HepG2 (cell line): Measurements from ENCODE around the gene ARHGAP33. TPM values are rescaled to one million over a fixed set of nuclear protein-coding genes. Genes with fewer than 3 reads are reported as not detected.

Source experiments
- ATAC-seq: fragments of 200-7000 bp; cut with Tn5 transposase; 3 replicates; pipeline ENCODE4 v1.9.1; 2020; ENCODE audit warnings: mild to moderate bottlenecking, moderate library complexity
- BruUV-seq: library from RNA; stranded (reverse); fragments of 400-500 nt; replicated peaks from 2 replicates; lab custom pipeline; 2021; lab: Mats Ljungman, UMichigan
- CTCF ChIA-PET: fragments of 300-600 bp; formaldehyde crosslinking; extraction: SDS; loops from one replicate; lab custom pipeline; 2021; ENCODE audit warnings: low total read pairs, inconsistent platforms, low intra/inter-chr PET ratio; lab: Yijun Ruan, JAX
- POLR2A ChIA-PET: fragments of 350-600 bp; sonication (Branson Sonifier 250); formaldehyde crosslinking; loops from one replicate; lab custom pipeline; 2020; ENCODE audit warnings: antibody characterized with exemption, inconsistent platforms; lab: Yijun Ruan, JAX
- DNase-seq: peaks from one replicate; pipeline ENCODE4 v3.0.0-alpha.2; 2015; ENCODE audit warnings: low spot score
- FAIRE-seq: peaks from 3 replicates; lab custom pipeline; 2011; peaks lifted over from hg19 to GRCh38; lab: Jason Lieb, UNC
- H2AFZ ChIP-seq: one replicate; pipeline ENCODE4 v1.6.1; 2011; ENCODE audit warnings: low read length, inconsistent platforms
- H3K27ac ChIP-seq: fragments of 300-600 bp; 3 replicates; pipeline ENCODE4 v1.8.0; 2011; ENCODE audit warnings: mixed run types, mild to moderate bottlenecking, mixed read lengths, low read length, inconsistent platforms; ENCODE audit not compliant: insufficient read depth; ENCODE audit errors: extremely low read length
- H3K27me3 ChIP-seq, 2 experiments: fragments of 200-600 bp in 1 of 2; 2 replicates in 1 of 2; 3 replicates in 1 of 2; pipeline versions ENCODE4 v1.6.0 to v1.8.0; 2011; ENCODE audit warnings: low read length in 2 of 2, mild to moderate bottlenecking in 2 of 2, moderate library complexity in 2 of 2, inconsistent platforms in 1 of 2; ENCODE audit not compliant: insufficient read depth in 2 of 2, control insufficient read depth in 1 of 2
- H3K36me3 ChIP-seq, 2 experiments: fragments of 200-600 bp in 1 of 2; replicated peaks in 1 of 2; 2 replicates in 1 of 2; 3 replicates in 1 of 2; pipeline versions ENCODE4 v1.5.1 to v1.8.0; 2011; ENCODE audit warnings: low read length in 2 of 2, inconsistent platforms in 1 of 2; ENCODE audit not compliant: insufficient read depth in 2 of 2, control insufficient read depth in 1 of 2
- H3K4me1 ChIP-seq: 2 replicates; pipeline ENCODE4 v1.5.1; 2012; ENCODE audit warnings: low read length, inconsistent platforms; ENCODE audit not compliant: insufficient read depth
- H3K4me2 ChIP-seq: 2 replicates; pipeline ENCODE4 v1.6.0; 2011; ENCODE audit warnings: low read depth, low read length, inconsistent platforms
- H3K4me3 ChIP-seq, 3 experiments: fragments of 200-600 bp in 1 of 3; sonication (generic), shearing (Covaris generic) in 1 of 3; replicated peaks in 1 of 3; 2 replicates each; pipeline ENCODE4 v1.5.1; 2011 to 2016; ENCODE audit warnings: low read length in 3 of 3, inconsistent platforms in 2 of 3, low read depth in 2 of 3, mild to moderate bottlenecking in 2 of 3, control low read depth in 1 of 3, mixed read lengths in 1 of 3; ENCODE audit not compliant: insufficient read depth in 1 of 3
- H3K79me2 ChIP-seq: one replicate; pipeline ENCODE4 v1.6.1; 2011; ENCODE audit warnings: low read length, inconsistent platforms; ENCODE audit not compliant: insufficient read depth
- H3K9ac ChIP-seq: 2 replicates; pipeline ENCODE4 v1.6.0; 2011; ENCODE audit warnings: mild to moderate bottlenecking, low read depth, low read length, inconsistent platforms; ENCODE audit not compliant: insufficient read depth
- H3K9me3 ChIP-seq: 2 replicates; pipeline ENCODE4 v1.5.1; 2012; ENCODE audit warnings: mild to moderate bottlenecking, low read length
- H4K20me1 ChIP-seq: 2 replicates; pipeline ENCODE4 v1.6.0; 2011; ENCODE audit warnings: inconsistent platforms, mild to moderate bottlenecking, low read length, moderate library complexity; ENCODE audit not compliant: insufficient read depth
- AHDC1 ChIP-seq: sonication (generic); formaldehyde crosslinking; IDR thresholded peaks from 2 replicates; pipeline ENCODE4 v1.5.1; 2020; ENCODE audit warnings: mild to moderate bottlenecking, missing genetic modification reagents, borderline replicate concordance
- BRF2 ChIP-seq: sonication (generic); formaldehyde crosslinking; IDR thresholded peaks from 2 replicates; pipeline ENCODE4 v1.8.1; 2022; ENCODE audit warnings: mild to moderate bottlenecking, missing genetic modification reagents
- CBFB ChIP-seq: sonication (generic); formaldehyde crosslinking; IDR thresholded peaks from 2 replicates; pipeline ENCODE4 v1.4.0; 2020; ENCODE audit warnings: missing genetic modification reagents
- EEA1 ChIP-seq: sonication (generic); formaldehyde crosslinking; IDR thresholded peaks from 2 replicates; pipeline ENCODE4 v1.5.1; 2020; ENCODE audit warnings: mild to moderate bottlenecking, missing genetic modification reagents, borderline replicate concordance
- FOXA1 ChIP-seq, 2 experiments: fragments of 450-650 bp in 1 of 2; sonication (generic) in 1 of 2; formaldehyde crosslinking in 1 of 2; IDR thresholded peaks; 2 replicates each; pipeline versions ENCODE4 v1.4.0 to v1.6.1; 2016 to 2020; ENCODE audit warnings: missing genetic modification reagents in 1 of 2
- FOXK2 ChIP-seq: fragments of 450-650 bp; IDR thresholded peaks from 2 replicates; pipeline ENCODE4 v1.6.1; 2016
- GPBP1L1 ChIP-seq: sonication (generic); formaldehyde crosslinking; IDR thresholded peaks from 2 replicates; pipeline ENCODE4 v1.5.0; 2020; ENCODE audit warnings: mild to moderate bottlenecking, missing genetic modification reagents
- HOXA3 ChIP-seq: sonication (generic); formaldehyde crosslinking; IDR thresholded peaks from 2 replicates; pipeline ENCODE4 v1.5.0; 2020; ENCODE audit warnings: missing genetic modification reagents
- SIN3A ChIP-seq: IDR thresholded peaks from 2 replicates; pipeline ENCODE4 v1.6.1; 2011; ENCODE audit warnings: low read depth, mild to moderate bottlenecking, control low read depth, low read length, borderline replicate concordance
- XRCC5 ChIP-seq: fragments of 200-400 bp; formaldehyde crosslinking; optimal IDR thresholded peaks from 2 replicates; pipeline ENCODE3; 2017; ENCODE audit warnings: mild to moderate bottlenecking, low read length
- ZBTB7A ChIP-seq: sonication (generic); formaldehyde crosslinking; IDR thresholded peaks from 2 replicates; pipeline ENCODE4 v1.8.0; 2022; ENCODE audit warnings: mild to moderate bottlenecking, missing genetic modification reagents
- ZFP36L1 ChIP-seq: sonication (generic); formaldehyde crosslinking; IDR thresholded peaks from 2 replicates; pipeline ENCODE4 v1.8.0; 2022; ENCODE audit warnings: mild to moderate bottlenecking, missing genetic modification reagents, moderate library complexity
- ZNF574 ChIP-seq: sonication (generic); formaldehyde crosslinking; IDR thresholded peaks from 2 replicates; pipeline ENCODE4 v1.4.0; 2020; ENCODE audit warnings: missing genetic modification reagents
- WGBS: methylation state at CpG from one replicate; pipeline ENCODE4 v1.1.6; 2017; ENCODE audit warnings: low lambda C conversion rate; 5-methylcytosine and 5-hydroxymethylcytosine counted together
- in situ Hi-C: cut with HindIII; loops from 2 replicates; pipeline ENCODE4 v1.10.0; 2017; ENCODE audit warnings: low pct_unique_long_range_greater_than_20kb; ENCODE audit not compliant: extremely low pct_ligation_motif_present
- intact Hi-C: fragments of 100-400 bp; cut with micrococcal nuclease; formaldehyde crosslinking; loops from one replicate; pipeline ENCODE4 v1.10.0; 2022; ENCODE audit not compliant: unreplicated experiment
- polyA plus RNA-seq, 8 experiments: library from polyadenylated mRNA; depleted of rRNA in 3 of 8; stranded (reverse) in 7 of 8; unstranded in 1 of 8; fragments of >200 nt; fragmentation: Illumina TruSeq in 4 of 8; extraction: Trizol in 4 of 8; gene quantifications; 2 replicates each; pipeline versions ENCODE4 v1.2.1 to v1.2.3, GENCODE V29; 2011 to 2016; ENCODE audit warnings: low read depth in 4 of 8, missing spikeins in 1 of 8, mixed read lengths in 1 of 8; ENCODE audit not compliant: insufficient read depth in 1 of 8
- total RNA-seq, 5 experiments: library from RNA; depleted of rRNA; stranded (reverse); fragments of >200 nt; fragmentation: Illumina TruSeq; extraction: Trizol; gene quantifications; 2 replicates each; pipeline ENCODE4 v1.2.3, GENCODE V29; 2016; ENCODE audit warnings: low read depth in 1 of 5

The ARHGAP33 gene
- total and polyA plus RNA-seq, 2 of the 13 experiments (the other 11 are each of a cell fraction or from before 2014, with no cell fraction given), result 1.3 to 2.7 TPM

- H4K20me1 ChIP-seq, result no peaks in the 10 kb centered on the region
- ChIA-PET CTCF (no interaction called here), POLR2A (no interaction called here)
- no peak for ATAC-seq
- in situ Hi-C loops (no loop called here), intact Hi-C loops (no loop called here)
- no peak overlapping the region for H3K4me3 ChIP-seq
- WGBS, result 72% methylated on average over 11 of the region's 12 CpGs
- H3K27ac ChIP-seq, result no peak overlapping the region
- H3K9me3 ChIP-seq, result no peaks in the 10 kb centered on the region
- no TSS peak for BruUV-seq
- peaks cover 45% of the 10 kb centered on the region for H3K4me1 ChIP-seq
- H3K9ac ChIP-seq, result no peak overlapping the region
- no peak for FAIRE-seq
- DNase-seq, result no peak
- H2AFZ ChIP-seq, result no peak overlapping the region
- H3K36me3 ChIP-seq, result no peaks in the 10 kb centered on the region
- H3K79me2 ChIP-seq, result no peaks in the 10 kb centered on the region
- H3K4me2 ChIP-seq, result no peak overlapping the region
- peaks cover 0 to 4% of the 10 kb centered on the region in 2 experiments; a peak in 3 of 5 replicates for H3K27me3 ChIP-seq
- TF ChIP-seq SIN3A, result no peak
- TF ChIP-seq ZFP36L1, result no peak
- TF ChIP-seq HOXA3 (CRISPR knock-in tag), result no peak
- no peak for TF ChIP-seq XRCC5
- no peak for TF ChIP-seq FOXA1 (IDR thresholded peaks at IDR 0.05)
- no peak for TF ChIP-seq FOXA1 (CRISPR knock-in tag; IDR thresholded peaks at IDR 0.05)
- TF ChIP-seq CBFB (CRISPR knock-in tag), result no peak
- no peak for TF ChIP-seq BRF2 (CRISPR knock-in tag)
- no peak for TF ChIP-seq EEA1 (CRISPR knock-in tag)
- TF ChIP-seq ZBTB7A (CRISPR knock-in tag), result no peak
- no peak for TF ChIP-seq FOXK2
- TF ChIP-seq ZNF574 (CRISPR knock-in tag), result no peak
- no peak for TF ChIP-seq GPBP1L1
- TF ChIP-seq AHDC1, result no peak
These were observed 13.0 kb downstream of the ARHGAP33 start for GRCh38 chr19:35788205-35788960.
